HG02981 (cell line): ENCODE data around the gene METAP1.
"Not testable (repeated sequence)": the region's sequence is repeated elsewhere in the genome, so short reads cannot be mapped to it uniquely, and the experiment has no call there.

Experiments
- ATAC-seq: cut with Tn5 transposase; IDR thresholded peaks from one replicate; pipeline ENCODE4 v1.9.1; 2021; ENCODE audit warnings: mild to moderate bottlenecking, moderate library complexity; ENCODE audit not compliant: unreplicated experiment

METAP1 gene

GRCh38 chr4:98995183-98996055 is at the start of gene METAP1:
METAP1 (plus strand) TSS chr4:98995721; CDS start chr4:98995754, 33 bp downstream.
- ATAC-seq, result peak; percentile 93

DNA sequence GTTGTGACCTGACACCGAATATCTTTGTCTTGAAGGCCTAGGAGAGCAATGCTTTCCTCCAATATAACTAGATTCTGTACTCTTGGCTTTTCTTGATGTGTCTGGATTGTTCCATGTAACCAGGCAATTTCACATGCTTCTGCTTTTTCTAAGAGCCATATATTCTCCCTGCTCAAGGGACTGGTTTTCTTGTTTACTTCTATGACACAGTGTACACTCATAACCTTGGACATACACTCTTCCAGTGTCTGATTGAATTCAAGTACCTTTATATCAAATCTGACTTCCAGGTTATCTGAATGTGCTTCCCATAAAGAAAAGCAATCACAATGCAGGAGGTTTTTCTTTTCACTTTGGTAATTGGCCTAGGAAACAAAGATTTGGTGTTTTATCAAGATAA is 49.2 kb upstream of the METAP1 start:
- no peak for ATAC-seq

DNA sequence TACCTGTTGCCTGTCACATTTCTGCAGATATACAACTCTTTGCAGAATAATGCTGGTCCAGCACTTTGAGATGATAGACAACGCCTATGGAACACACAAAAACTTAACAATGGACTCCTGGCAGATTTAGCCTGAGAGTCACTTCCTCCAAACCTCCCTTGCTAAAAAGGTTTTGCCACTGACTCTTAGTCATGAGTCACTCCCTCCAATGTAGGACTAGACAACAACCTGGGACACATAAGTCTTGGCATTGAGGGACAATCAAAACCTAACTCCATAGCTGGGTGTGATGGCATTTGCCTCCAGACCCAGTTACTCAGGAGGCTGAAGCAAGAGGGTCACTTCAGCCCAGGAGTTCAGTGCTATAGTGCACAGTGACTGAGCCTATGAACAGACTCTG is 44.6 kb upstream of the METAP1 start:
- ATAC-seq, result no peak

GRCh38 chr4:98951710-98952109 is 43.8 kb upstream of the METAP1 start:
- no peak for ATAC-seq

GRCh38 chr4:98955229-98955628 is 40.3 kb upstream of the METAP1 start:
- no peak for ATAC-seq

DNA sequence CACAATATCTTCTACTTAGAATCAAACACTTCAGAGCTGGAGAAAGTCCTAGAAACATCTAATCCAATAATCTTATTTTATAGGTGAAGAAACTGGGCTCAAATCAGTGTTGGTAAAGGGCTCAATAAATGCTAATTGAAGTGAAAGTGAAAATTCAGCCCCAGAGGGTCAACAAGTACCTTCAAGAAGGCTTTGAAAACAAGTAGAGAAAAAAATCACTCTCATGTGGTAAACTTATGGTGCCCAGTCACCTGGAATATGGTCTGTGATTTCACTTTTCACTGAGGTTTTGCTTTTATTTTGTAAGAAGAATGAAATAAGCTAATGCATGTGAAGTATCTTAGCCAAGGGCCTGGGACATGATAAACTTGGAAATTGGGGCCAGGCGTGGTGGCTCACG is 37.5 kb upstream of the METAP1 start:
- no peak for ATAC-seq

DNA sequence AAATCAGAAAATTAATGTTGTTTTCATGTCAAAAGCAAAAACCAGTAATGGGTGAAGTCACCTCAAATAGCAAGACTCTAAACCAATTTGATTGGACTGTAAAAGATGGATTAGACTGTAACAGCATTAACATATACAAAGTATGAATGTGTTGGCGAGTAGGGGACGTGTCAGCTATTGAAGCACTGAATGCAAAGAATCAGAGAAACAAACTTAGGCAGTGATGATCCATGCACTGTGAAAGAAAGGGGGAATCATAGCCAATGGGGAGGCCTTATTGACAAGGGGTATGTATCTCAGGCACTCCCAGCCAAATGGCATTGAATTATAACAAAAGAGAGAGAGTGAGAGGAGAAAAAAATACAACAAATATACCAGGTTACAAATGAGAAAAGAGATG is 36.1 kb upstream of the METAP1 start:
- ATAC-seq, result no peak

GRCh38 chr4:98961770-98962169 is 33.8 kb upstream of the METAP1 start:
- no peak for ATAC-seq

DNA sequence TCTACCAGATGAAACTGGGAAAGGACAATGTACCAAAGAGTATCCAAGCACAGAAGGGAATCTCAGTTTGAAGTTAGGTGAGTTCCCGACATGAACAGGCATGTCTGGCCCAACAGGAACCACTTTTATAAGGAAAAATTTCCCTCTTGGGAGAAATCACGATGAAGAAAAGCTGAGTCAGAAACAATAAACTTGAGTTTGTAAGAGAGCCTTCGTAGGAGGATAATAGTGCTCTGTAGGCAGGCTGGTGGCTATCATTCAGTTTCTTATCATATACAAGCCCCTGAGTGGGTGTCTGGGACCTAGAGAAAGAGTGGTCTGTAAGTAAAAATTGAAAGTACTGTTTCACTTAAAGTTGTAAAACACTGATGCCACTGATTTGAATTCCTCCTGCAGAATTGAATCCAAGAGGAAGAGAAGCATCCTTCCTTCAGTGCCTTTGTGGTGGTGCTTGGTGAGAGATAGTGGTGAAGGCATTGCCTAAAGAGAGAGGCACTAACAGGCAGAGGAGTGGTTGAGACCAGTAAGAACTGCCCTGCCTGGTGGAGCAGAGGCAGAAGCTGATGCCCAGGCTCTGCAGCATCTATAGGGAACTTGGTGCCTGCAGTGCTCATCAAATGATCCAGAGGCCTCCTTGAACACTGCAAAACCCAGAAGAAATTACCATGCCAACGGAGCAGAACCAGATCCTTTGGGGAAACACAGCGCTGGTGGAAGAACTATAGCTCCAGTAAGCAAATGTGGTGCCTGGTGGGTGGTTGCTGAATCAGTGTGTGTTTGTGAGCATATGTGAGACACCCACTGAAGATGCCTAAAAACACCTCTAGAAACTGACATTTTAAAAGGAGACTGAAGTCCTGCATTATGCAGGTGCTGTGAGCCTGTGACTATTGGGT is 31.7 kb upstream of the METAP1 start:
- ATAC-seq, result no peak

GRCh38 chr4:98966926-98967325 is 28.6 kb upstream of the METAP1 start:
- ATAC-seq, result no peak

DNA sequence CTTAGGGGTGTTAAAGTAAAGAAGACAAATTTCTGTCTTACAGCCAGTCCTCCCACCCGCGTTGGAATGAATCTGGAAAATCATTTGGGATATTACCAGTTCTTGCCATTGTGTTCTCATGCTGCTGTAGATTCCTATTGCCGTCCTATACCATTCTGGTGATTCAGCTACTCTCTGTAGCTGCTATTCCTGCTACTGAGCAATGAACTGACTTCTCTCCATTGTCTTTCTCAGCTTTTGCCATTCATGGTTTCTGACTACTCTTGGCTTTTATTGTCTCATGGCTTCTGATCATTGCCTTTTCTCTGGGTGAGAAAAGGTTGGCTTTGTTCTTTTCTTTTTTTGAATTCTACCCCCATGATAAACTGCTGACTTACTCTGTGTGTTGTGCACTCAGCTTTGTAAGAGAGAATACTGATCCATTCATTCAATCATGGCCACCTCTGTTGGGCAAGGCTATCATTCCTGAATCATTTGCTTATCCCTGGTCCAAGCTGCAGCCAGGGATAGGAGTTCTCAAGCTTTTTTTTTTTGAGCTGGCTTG is 27.7 kb upstream of the METAP1 start:
- no peak for ATAC-seq

DNA sequence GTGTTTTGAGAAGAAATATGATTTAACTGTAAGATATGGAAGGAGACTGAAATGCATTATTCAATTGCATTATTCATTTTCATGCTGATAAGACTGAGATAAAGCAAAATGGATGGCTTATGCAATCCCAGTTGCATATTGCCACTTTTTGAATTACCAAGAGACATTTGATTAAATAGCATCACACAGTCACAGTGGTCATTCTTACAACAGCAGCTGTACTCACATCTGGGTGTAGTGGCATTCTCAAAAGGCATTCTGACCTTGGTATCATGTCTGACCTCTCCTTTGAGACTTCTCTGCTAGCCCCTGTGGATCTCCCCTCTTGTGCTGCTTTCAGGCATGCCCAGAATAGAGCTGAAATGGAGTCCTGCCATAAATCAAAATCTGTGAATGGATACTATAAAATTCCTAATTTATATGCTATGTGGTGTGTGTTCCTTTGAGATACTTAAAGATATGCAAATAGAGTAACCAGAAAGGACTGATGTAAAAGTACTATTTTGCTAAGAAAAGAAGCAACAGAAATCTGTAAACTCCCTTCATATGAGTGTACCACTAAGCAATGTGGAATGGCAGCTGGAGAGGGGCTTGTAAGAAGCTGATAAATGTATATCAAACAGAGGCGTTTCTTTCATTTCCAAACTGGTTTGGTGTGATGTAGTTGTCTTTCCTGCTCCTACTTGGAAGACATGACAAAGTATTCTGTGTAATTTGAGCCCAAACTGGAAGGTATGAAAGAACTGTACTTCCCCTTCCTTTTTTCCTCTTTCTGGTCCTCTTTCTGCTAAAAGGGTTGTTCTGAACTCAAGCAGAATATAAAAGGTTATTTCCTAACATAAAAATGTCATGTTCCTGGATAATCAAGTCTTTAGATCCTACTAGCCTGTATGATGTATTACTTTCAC is 25.4 kb upstream of the METAP1 start:
- ATAC-seq, result no peak

- ATAC-seq, result no peak
Measured at GRCh38 chr4:98976716-98977115, 18.8 kb upstream of the METAP1 start.

GRCh38 chr4:98977557-98977956 is 18.0 kb upstream of the METAP1 start:
- ATAC-seq, result no peak

GRCh38 chr4:98987720-98988119 is 7.8 kb upstream of the METAP1 start:
- ATAC-seq, result no peak

DNA sequence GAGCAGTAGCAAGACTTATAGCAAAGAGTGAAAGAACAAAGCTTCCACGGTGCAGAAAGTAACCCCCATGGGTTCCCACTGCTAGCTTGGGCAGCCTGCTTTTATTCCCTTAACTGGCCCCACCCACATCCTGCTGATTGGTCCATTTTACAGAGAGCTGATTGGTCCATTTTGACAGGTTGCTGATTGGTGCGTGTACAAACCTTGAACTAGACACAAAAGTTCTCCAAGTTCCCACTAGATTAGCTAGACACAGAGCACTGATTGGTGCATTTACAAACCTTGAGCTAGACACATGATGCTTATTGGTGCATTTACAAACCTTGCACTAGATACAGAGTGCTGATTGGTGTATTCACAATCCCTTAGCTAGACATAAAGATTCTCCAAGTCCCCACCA is 2.7 kb upstream of the METAP1 start:
- not testable (repeated sequence) for ATAC-seq

DNA sequence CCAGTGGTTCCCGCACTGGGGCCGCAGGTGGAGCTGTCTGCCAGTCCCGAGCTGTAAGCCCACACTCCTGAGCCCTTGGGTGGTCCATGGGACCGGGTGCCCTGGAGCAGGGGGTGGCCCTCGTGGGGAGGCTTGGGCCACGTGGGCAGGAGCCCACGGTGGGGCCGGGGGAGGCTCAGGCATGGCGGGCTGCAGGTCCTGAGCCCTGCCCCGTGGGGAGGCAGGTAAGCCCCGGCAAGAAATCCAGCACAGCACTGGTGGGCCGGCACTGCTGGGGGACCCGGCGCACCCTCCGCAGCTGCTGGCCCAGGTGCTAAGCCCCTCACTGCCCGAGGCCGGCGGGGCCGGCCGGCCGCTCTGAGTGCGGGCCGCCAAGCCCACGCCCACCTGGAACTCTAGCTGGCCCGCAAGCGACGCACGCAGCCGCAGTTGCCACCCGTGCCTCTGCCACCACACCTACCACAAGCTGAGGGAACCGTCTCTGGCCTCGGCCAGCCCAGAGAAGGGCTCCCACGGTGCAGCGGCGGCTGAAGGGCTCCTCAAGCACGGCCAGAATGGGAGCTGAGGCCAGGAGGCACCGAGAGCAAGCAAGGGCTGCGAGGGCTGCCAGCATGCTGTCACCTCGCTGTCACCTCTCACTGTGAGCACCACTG is 2.0 kb upstream of the METAP1 start:
- no peak for ATAC-seq

- ATAC-seq, result no peak
Measured at GRCh38 chr4:98994474-98995182, 893 bp upstream of the METAP1 start.

GRCh38 chr4:98996056-98996764 is 689 bp downstream of the METAP1 start:
- peak; percentile 24 for ATAC-seq
